Mesendoderm (in vitro differentiated cells): Measurements from ENCODE around the gene EYS.

ENCODE experiments used
- DNase-seq: peaks from one replicate; pipeline ENCODE4 v3.0.0; 2013
- H2AK5ac ChIP-seq: 2 replicates; pipeline ENCODE4 v1.6.1; 2013; ENCODE audit warnings: low read length, inconsistent platforms
- H2BK120ac ChIP-seq: 2 replicates; pipeline ENCODE4 v1.6.1; 2013; ENCODE audit warnings: low read depth, mild to moderate bottlenecking, low read length, moderate library complexity, mixed read lengths
- H2BK15ac ChIP-seq: replicated peaks from 2 replicates; pipeline ENCODE4 v1.6.1; 2013; ENCODE audit warnings: low read depth, mild to moderate bottlenecking, moderate library complexity
- H2BK5ac ChIP-seq: 2 replicates; pipeline ENCODE4 v1.6.1; 2013; ENCODE audit warnings: low read length, inconsistent platforms
- H3K18ac ChIP-seq: 2 replicates; pipeline ENCODE4 v1.6.1; 2013; ENCODE audit warnings: mild to moderate bottlenecking, low read length, mixed read lengths
- H3K23ac ChIP-seq: one replicate; pipeline ENCODE4 v1.6.1; 2013; ENCODE audit warnings: low read length
- H3K27ac ChIP-seq: 2 replicates; pipeline ENCODE4 v1.5.1; 2013; ENCODE audit warnings: low read depth, mild to moderate bottlenecking, inconsistent platforms, low read length, moderate library complexity
- H3K27me3 ChIP-seq: 2 replicates; pipeline ENCODE4 v1.6.1; 2013; ENCODE audit warnings: low read length, control low read depth, mild to moderate bottlenecking, inconsistent platforms; ENCODE audit not compliant: insufficient read depth, poor library complexity
- H3K36me3 ChIP-seq: 2 replicates; pipeline ENCODE4 v1.6.1; 2013; ENCODE audit warnings: low read length, inconsistent platforms; ENCODE audit not compliant: control insufficient read depth, insufficient read depth
- H3K4ac ChIP-seq: one replicate; pipeline ENCODE4 v1.6.1; 2013; ENCODE audit warnings: low read depth, mild to moderate bottlenecking, low read length, moderate library complexity
- H3K4me1 ChIP-seq: 2 replicates; pipeline ENCODE4 v1.6.1; 2013; ENCODE audit warnings: low read depth, low read length, inconsistent platforms; ENCODE audit not compliant: control insufficient read depth
- H3K4me2 ChIP-seq: 2 replicates; pipeline ENCODE4 v1.6.1; 2013; ENCODE audit warnings: low read length
- H3K4me3 ChIP-seq: 2 replicates; pipeline ENCODE4 v1.5.1; 2013; ENCODE audit warnings: mild to moderate bottlenecking, low read length
- H3K56ac ChIP-seq: one replicate; pipeline ENCODE4 v1.6.1; 2013; ENCODE audit warnings: low read length
- H3K79me1 ChIP-seq: 2 replicates; pipeline ENCODE4 v1.6.1; 2013; ENCODE audit warnings: low read length, inconsistent platforms
- H3K79me2 ChIP-seq: 2 replicates; pipeline ENCODE4 v1.6.1; 2013; ENCODE audit warnings: mild to moderate bottlenecking, low read length; ENCODE audit not compliant: control insufficient read depth, insufficient read depth
- H3K9ac ChIP-seq: 2 replicates; pipeline ENCODE4 v1.6.1; 2013; ENCODE audit warnings: low read length, inconsistent platforms
- H4K5ac ChIP-seq: one replicate; pipeline ENCODE4 v1.6.1; 2013; ENCODE audit warnings: low read length
- H4K8ac ChIP-seq: one replicate; pipeline ENCODE4 v1.6.1; 2013; ENCODE audit warnings: low read depth, mild to moderate bottlenecking, control low read depth, low read length, moderate library complexity
- WGBS: extraction: QIAGEN DNeasy Blood & Tissue Kit; methylation state at CpG from one replicate; pipeline ENCODE4 v1.1.7; 2013; ENCODE audit warnings: low lambda C conversion rate, missing lambda C conversion rate; ENCODE audit not compliant: insufficient coverage; ENCODE audit errors: extremely low coverage; 5-methylcytosine and 5-hydroxymethylcytosine counted together

EYS gene

DNA sequence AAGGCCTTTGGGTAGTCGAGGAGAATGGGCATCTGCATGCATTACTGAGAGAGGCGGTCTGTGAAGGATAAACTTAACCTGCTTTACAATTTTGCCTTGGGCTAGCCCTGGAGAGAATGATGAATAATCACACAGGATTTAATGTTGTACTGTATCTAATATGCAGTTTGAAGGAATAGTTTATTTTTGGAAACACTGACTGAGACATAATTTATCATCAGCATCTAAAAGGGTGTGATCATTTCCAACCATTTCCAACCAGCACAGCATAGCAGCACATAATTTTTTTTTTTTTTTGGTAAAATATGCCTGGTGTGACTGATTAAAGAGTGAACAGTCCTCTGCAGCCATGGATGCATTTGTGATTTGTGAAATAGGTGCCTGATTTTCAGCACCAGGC is 1552.0 kb downstream of the EYS start:
- no peak overlapping the region for H3K18ac ChIP-seq
- no peak overlapping the region for H2BK15ac ChIP-seq
- H3K4me3 ChIP-seq: no peak overlapping the region
- no peak overlapping the region for H4K5ac ChIP-seq
- no peak overlapping the region for H3K9ac ChIP-seq
- DNase-seq: no peak
- no peak overlapping the region for H3K4me2 ChIP-seq
- H2BK120ac ChIP-seq: no peak overlapping the region
- no peaks in the 10 kb centered on the region for H3K4me1 ChIP-seq
- H2AK5ac ChIP-seq: no peak overlapping the region
- no peaks in the 10 kb centered on the region for H3K79me2 ChIP-seq
- H3K27me3 ChIP-seq: no peaks in the 10 kb centered on the region
- H2BK5ac ChIP-seq: no peak overlapping the region
- no peak overlapping the region for H3K27ac ChIP-seq
- H4K8ac ChIP-seq: no peak overlapping the region
- H3K36me3 ChIP-seq: no peaks in the 10 kb centered on the region
- no peak overlapping the region for H3K23ac ChIP-seq
- no peaks in the 10 kb centered on the region for H3K79me1 ChIP-seq
- no peak overlapping the region for H3K56ac ChIP-seq
- no peak overlapping the region for H3K4ac ChIP-seq
- WGBS: no CpG with 5 or more reads among the region's 2 CpGs

DNA sequence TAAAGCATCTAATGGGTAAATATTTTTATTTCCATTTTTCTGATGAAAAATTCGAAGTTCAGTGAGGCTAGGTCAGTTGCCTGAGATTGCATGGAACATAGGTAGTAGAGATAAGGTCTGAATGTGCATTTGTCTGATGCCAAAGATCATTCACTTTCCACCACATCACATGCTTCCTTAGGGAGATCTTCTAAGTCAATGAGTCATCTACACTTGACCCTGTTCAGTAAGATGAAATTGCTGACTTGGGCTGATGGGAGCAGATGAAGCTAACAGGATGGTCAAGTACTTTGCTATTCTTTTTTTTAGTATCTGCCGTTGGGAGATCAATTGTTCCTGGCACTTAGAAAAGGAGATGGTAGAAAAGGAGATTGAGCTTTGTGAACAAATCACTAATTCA is 1560.2 kb downstream of the EYS start:
- Histone ChIP-seq H3K79me2 (no peaks in the 10 kb centered on the region), H3K36me3 (no peaks in the 10 kb centered on the region), H3K79me1 (no peaks in the 10 kb centered on the region), H3K18ac (no peak overlapping the region), H3K4me3 (no peak overlapping the region), H3K4me1 (no peaks in the 10 kb centered on the region), H3K4ac (no peak overlapping the region), H3K56ac (no peak overlapping the region), H2BK15ac (no peak overlapping the region), H2BK120ac (no peak overlapping the region), H3K23ac (no peak overlapping the region), H3K4me2 (no peak overlapping the region), H3K27ac (no peak overlapping the region), H3K27me3 (no peaks in the 10 kb centered on the region), H4K8ac (no peak overlapping the region), H3K9ac (no peak overlapping the region), H2AK5ac (no peak overlapping the region), H4K5ac (no peak overlapping the region), H2BK5ac (no peak overlapping the region)
- no CpG with 5 or more reads among the region's 2 CpGs for WGBS
- DNase-seq: no peak

DNA sequence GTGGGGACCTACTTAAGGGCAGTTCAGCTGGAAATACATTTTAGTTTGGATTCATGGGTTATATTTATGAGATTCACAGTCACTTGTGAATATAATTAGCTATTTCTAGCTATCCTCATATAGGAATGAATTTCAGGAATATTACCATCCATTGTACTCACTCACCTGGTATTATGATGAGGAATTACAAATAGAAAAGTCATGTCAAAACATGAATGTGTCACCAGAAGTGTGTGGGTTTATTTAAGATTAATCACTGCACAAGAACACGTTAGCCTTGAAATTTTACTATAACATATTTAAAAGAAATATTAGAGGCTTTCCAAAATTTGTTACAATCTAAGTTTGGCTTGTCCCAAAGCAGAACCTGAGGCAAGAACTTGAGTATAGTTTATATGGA is 1560.9 kb downstream of the EYS start:
- H3K36me3 ChIP-seq: no peaks in the 10 kb centered on the region
- H3K4me2 ChIP-seq: no peak overlapping the region
- no peak overlapping the region for H3K9ac ChIP-seq
- H2AK5ac ChIP-seq: no peak overlapping the region
- H3K4ac ChIP-seq: no peak overlapping the region
- H3K79me2 ChIP-seq: no peaks in the 10 kb centered on the region
- no CpG with 5 or more reads among the region's 1 CpG for WGBS
- no peak overlapping the region for H4K8ac ChIP-seq
- no peak overlapping the region for H3K18ac ChIP-seq
- H2BK5ac ChIP-seq: no peak overlapping the region
- no peak overlapping the region for H3K23ac ChIP-seq
- H2BK15ac ChIP-seq: no peak overlapping the region
- H3K27me3 ChIP-seq: no peaks in the 10 kb centered on the region
- H3K27ac ChIP-seq: no peak overlapping the region
- H2BK120ac ChIP-seq: no peak overlapping the region
- no peak for DNase-seq
- H3K4me1 ChIP-seq: no peaks in the 10 kb centered on the region
- no peak overlapping the region for H4K5ac ChIP-seq
- no peak overlapping the region for H3K4me3 ChIP-seq
- no peak overlapping the region for H3K56ac ChIP-seq
- no peaks in the 10 kb centered on the region for H3K79me1 ChIP-seq

DNA sequence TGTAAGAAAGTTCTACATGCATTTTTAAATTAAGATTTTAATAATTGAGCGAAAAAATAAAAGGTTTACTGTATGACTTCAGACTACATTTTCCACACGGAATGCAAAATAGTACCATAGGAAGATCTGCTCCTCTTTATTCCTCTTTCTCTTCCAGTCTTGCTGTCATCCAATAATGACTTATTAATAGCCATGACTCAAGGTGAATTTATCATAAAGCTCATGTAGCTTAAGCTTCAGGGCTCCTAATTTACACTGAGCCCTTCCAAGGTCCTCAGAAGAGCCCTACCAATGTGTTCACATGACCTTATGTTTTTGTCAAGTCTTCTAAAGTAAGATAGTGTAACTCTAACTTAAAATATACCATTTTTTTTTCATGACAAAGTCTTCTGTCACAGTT is 1561.4 kb downstream of the EYS start:
- no peak overlapping the region for H4K5ac ChIP-seq
- no peak overlapping the region for H3K4me2 ChIP-seq
- no peak overlapping the region for H3K27ac ChIP-seq
- H3K4ac ChIP-seq: no peak overlapping the region
- H2BK5ac ChIP-seq: no peak overlapping the region
- H3K36me3 ChIP-seq: no peaks in the 10 kb centered on the region
- H2BK120ac ChIP-seq: no peak overlapping the region
- no peak overlapping the region for H4K8ac ChIP-seq
- no CpG with 5 or more reads among the region's 2 CpGs for WGBS
- no peak overlapping the region for H3K18ac ChIP-seq
- H3K23ac ChIP-seq: no peak overlapping the region
- H3K4me3 ChIP-seq: no peak overlapping the region
- no peaks in the 10 kb centered on the region for H3K79me2 ChIP-seq
- no peak overlapping the region for H3K56ac ChIP-seq
- H2AK5ac ChIP-seq: no peak overlapping the region
- no peak overlapping the region for H3K9ac ChIP-seq
- H3K4me1 ChIP-seq: no peaks in the 10 kb centered on the region
- no peak for DNase-seq
- no peak overlapping the region for H2BK15ac ChIP-seq
- no peaks in the 10 kb centered on the region for H3K79me1 ChIP-seq
- H3K27me3 ChIP-seq: no peaks in the 10 kb centered on the region

DNA sequence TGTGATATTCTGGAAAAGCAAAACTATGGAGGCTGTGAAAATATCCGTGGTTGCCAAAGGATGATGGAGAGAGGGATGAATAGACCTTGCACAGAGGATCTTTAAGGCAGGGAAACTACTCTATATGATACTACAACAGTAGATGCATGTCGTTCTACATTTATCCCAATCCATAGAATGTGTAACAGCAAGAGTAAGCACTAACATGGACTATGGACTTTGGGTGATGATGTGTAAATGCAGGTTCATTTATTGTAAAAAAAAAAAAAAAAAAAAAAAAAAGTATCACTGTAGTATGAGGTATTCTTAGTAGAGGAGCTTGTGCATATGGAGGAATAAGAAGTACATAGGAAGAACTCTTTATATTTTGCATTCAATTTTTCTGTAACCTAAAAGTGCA is 1563.9 kb downstream of the EYS start:
- Histone ChIP-seq H2BK120ac (no peak overlapping the region), H3K79me1 (no peaks in the 10 kb centered on the region), H3K9ac (no peak overlapping the region), H3K23ac (no peak overlapping the region), H2BK5ac (no peak overlapping the region), H3K27ac (no peak overlapping the region), H2AK5ac (no peak overlapping the region), H3K4ac (no peak overlapping the region), H3K4me1 (no peaks in the 10 kb centered on the region), H4K8ac (no peak overlapping the region), H3K4me2 (no peak overlapping the region), H3K4me3 (no peak overlapping the region), H3K36me3 (no peaks in the 10 kb centered on the region), H2BK15ac (no peak overlapping the region), H3K18ac (no peak overlapping the region), H3K79me2 (no peaks in the 10 kb centered on the region), H3K27me3 (no peaks in the 10 kb centered on the region), H3K56ac (no peak overlapping the region), H4K5ac (no peak overlapping the region)
- DNase-seq: no peak
- no CpG with 5 or more reads among the region's 2 CpGs for WGBS

DNA sequence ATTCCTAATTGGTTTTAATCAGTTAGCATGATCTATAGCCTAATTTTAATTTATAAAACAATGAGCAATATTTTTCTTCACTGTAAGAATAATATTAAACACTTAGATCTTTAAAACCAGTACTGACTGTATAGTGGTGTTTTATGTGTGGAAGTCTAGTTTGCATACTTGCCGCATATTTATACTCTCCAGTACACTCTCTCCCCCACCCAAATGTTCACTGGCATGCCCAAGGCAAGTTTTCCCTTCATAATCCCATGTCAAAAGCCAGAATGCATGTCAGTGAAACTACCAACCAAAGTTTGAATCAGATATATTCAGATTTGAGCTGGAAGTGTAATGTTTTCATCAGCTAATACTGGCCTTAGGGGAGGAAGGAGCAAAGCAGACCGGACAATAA is 1565.3 kb downstream of the EYS start:
- Histone ChIP-seq H2AK5ac (no peak overlapping the region), H3K27ac (no peak overlapping the region), H3K4ac (no peak overlapping the region), H3K27me3 (no peaks in the 10 kb centered on the region), H4K5ac (no peak overlapping the region), H3K79me2 (no peaks in the 10 kb centered on the region), H3K23ac (no peak overlapping the region), H3K18ac (no peak overlapping the region), H3K4me3 (no peak overlapping the region), H2BK120ac (no peak overlapping the region), H3K56ac (no peak overlapping the region), H4K8ac (no peak overlapping the region), H3K4me1 (no peaks in the 10 kb centered on the region), H3K36me3 (no peaks in the 10 kb centered on the region), H3K79me1 (no peaks in the 10 kb centered on the region), H2BK15ac (no peak overlapping the region), H3K9ac (no peak overlapping the region), H2BK5ac (no peak overlapping the region), H3K4me2 (no peak overlapping the region)
- DNase-seq: no peak
- no CpG with 5 or more reads among the region's 2 CpGs for WGBS
